Osteoblast (primary cell): ENCODE data around the gene PEA15. TPM values are rescaled to one million over a fixed set of nuclear protein-coding genes. Genes with fewer than 3 reads are reported as not detected.

Experiments used
- DNase-seq: peaks from one replicate; pipeline ENCODE4 v3.0.0; 2011; ENCODE audit warnings: low spot score, mixed read lengths; ENCODE audit not compliant: insufficient read length; ENCODE audit errors: missing footprints
- H2AFZ ChIP-seq: 2 replicates; pipeline ENCODE4 v1.6.0; 2011; ENCODE audit warnings: mild to moderate bottlenecking, low read length
- H3K27ac ChIP-seq: 2 replicates; pipeline ENCODE4 v1.5.1; 2011; ENCODE audit warnings: mild to moderate bottlenecking, low read depth, low read length, moderate library complexity
- H3K27me3 ChIP-seq: 2 replicates; pipeline ENCODE4 v1.6.0; 2012; ENCODE audit warnings: mild to moderate bottlenecking, control low read depth, inconsistent platforms, low read length, moderate library complexity; ENCODE audit not compliant: insufficient read depth
- H3K36me3 ChIP-seq: 2 replicates; pipeline ENCODE4 v1.5.1; 2011; ENCODE audit warnings: mild to moderate bottlenecking, low read length, control low read depth, moderate library complexity; ENCODE audit not compliant: insufficient read depth
- H3K4me1 ChIP-seq: 2 replicates; pipeline ENCODE4 v1.5.1; 2011; ENCODE audit warnings: mild to moderate bottlenecking, low read length, control low read depth, moderate library complexity; ENCODE audit not compliant: insufficient read depth
- H3K4me2 ChIP-seq: 2 replicates; pipeline ENCODE4 v1.6.0; 2011; ENCODE audit warnings: mild to moderate bottlenecking, low read length; ENCODE audit not compliant: insufficient read depth
- H3K4me3 ChIP-seq: fragments of 200-600 bp; sonication (generic); 3 replicates; pipeline ENCODE4 v1.5.1; 2012; ENCODE audit warnings: mild to moderate bottlenecking, low read length, inconsistent platforms; ENCODE audit not compliant: insufficient read depth
- H3K79me2 ChIP-seq: 2 replicates; pipeline ENCODE4 v1.6.0; 2012; ENCODE audit warnings: mild to moderate bottlenecking, low read length, control low read depth, inconsistent platforms; ENCODE audit not compliant: insufficient read depth
- H3K9me3 ChIP-seq: 2 replicates; pipeline ENCODE4 v1.5.1; 2011; ENCODE audit warnings: low read depth, low read length, control low read depth
- H4K20me1 ChIP-seq: 2 replicates; pipeline ENCODE4 v1.6.0; 2012; ENCODE audit warnings: mild to moderate bottlenecking, low read length, control low read depth; ENCODE audit not compliant: insufficient read depth
- total RNA-seq: library from RNA; depleted of rRNA; stranded (reverse); fragments of >200 nt; gene quantifications from 2 replicates; pipeline ENCODE4 v1.2.3, GENCODE V29; 2012
- TF ChIP-seq, protein P1 (sequence below): IDR thresholded peaks from 2 replicates; pipeline ENCODE4 v1.5.1; 2011; ENCODE audit warnings: mild to moderate bottlenecking, low read depth, low read length, moderate library complexity; ENCODE audit errors: extremely low read depth

The PEA15 gene
- total RNA-seq, 1 donor, result 200 TPM

GRCh38 chr1:160227034-160227433, 21.9 kb downstream of the PEA15 start:
- Histone ChIP-seq H3K27ac (no peak overlapping the region), H2AFZ (no peak overlapping the region), H3K36me3 (peaks cover 74% of the 10 kb centered on the region), H3K4me1 (no peaks in the 10 kb centered on the region), H4K20me1 (no peaks in the 10 kb centered on the region), H3K4me3 (no peak overlapping the region), H3K27me3 (no peaks in the 10 kb centered on the region), H3K9me3 (no peaks in the 10 kb centered on the region), H3K79me2 (no peaks in the 10 kb centered on the region), H3K4me2 (no peak overlapping the region)
- no peak for DNase-seq
- TF ChIP-seq, protein P1, sequence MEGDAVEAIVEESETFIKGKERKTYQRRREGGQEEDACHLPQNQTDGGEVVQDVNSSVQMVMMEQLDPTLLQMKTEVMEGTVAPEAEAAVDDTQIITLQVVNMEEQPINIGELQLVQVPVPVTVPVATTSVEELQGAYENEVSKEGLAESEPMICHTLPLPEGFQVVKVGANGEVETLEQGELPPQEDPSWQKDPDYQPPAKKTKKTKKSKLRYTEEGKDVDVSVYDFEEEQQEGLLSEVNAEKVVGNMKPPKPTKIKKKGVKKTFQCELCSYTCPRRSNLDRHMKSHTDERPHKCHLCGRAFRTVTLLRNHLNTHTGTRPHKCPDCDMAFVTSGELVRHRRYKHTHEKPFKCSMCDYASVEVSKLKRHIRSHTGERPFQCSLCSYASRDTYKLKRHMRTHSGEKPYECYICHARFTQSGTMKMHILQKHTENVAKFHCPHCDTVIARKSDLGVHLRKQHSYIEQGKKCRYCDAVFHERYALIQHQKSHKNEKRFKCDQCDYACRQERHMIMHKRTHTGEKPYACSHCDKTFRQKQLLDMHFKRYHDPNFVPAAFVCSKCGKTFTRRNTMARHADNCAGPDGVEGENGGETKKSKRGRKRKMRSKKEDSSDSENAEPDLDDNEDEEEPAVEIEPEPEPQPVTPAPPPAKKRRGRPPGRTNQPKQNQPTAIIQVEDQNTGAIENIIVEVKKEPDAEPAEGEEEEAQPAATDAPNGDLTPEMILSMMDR, result no peak

- Histone ChIP-seq H2AFZ (no peak overlapping the region), H3K27me3 (no peaks in the 10 kb centered on the region), H3K4me3 (no peak overlapping the region), H3K27ac (no peak overlapping the region), H3K36me3 (peaks cover 70% of the 10 kb centered on the region), H3K9me3 (no peaks in the 10 kb centered on the region), H3K4me1 (no peaks in the 10 kb centered on the region), H3K4me2 (no peak overlapping the region), H4K20me1 (no peaks in the 10 kb centered on the region), H3K79me2 (no peaks in the 10 kb centered on the region)
- TF ChIP-seq, protein P1, result no peak
- DNase-seq, result no peak
Observed at GRCh38 chr1:160227561-160227960, 22.4 kb downstream of the PEA15 start.

DNA sequence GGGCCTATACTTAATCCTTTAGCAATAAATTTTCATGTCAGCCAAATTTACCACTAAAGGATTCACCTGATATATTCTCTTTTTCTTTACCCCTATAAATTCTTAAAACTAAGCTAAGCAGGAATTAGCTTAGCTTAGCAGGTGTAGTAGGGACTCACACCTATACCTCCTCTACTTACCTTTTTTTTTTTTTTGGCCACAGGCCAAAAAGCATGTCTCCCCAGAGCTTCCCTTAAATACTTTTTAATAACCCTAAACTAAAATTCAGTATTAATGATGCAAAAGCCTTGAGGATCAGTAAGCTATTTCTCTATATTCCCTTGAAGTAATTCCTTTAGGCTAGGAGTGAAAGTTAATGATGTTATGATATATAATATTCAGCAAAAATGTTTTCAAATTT, 23.2 kb downstream of the PEA15 start:
- H3K4me3 ChIP-seq, result no peak overlapping the region
- H3K36me3 ChIP-seq, result peaks cover 62% of the 10 kb centered on the region
- TF ChIP-seq, protein P1, result no peak
- H3K4me2 ChIP-seq, result no peak overlapping the region
- no peak overlapping the region for H2AFZ ChIP-seq
- no peaks in the 10 kb centered on the region for H3K4me1 ChIP-seq
- H3K27ac ChIP-seq, result no peak overlapping the region
- H3K9me3 ChIP-seq, result no peaks in the 10 kb centered on the region
- no peaks in the 10 kb centered on the region for H3K79me2 ChIP-seq
- no peak for DNase-seq
- H4K20me1 ChIP-seq, result peaks cover 4% of the 10 kb centered on the region
- H3K27me3 ChIP-seq, result no peaks in the 10 kb centered on the region

- Histone ChIP-seq H3K4me3 (no peak overlapping the region), H3K27me3 (no peaks in the 10 kb centered on the region), H3K4me1 (no peaks in the 10 kb centered on the region), H3K9me3 (no peaks in the 10 kb centered on the region), H4K20me1 (peaks cover 4% of the 10 kb centered on the region), H2AFZ (no peak overlapping the region), H3K36me3 (peaks cover 66% of the 10 kb centered on the region), H3K4me2 (no peak overlapping the region), H3K27ac (no peak overlapping the region), H3K79me2 (no peaks in the 10 kb centered on the region)
- TF ChIP-seq, protein P1, result no peak
- DNase-seq, result no peak
Observed at GRCh38 chr1:160232911-160233310, 27.7 kb downstream of the PEA15 start.
